ENCODE results near the gene OLIG1. TPM values are rescaled to one million over a fixed set of nuclear protein-coding genes. Genes with fewer than 3 reads are reported as not detected.

The OLIG1 gene
- total RNA-seq, 1 donor from 2014 or later = not detected

GRCh38 chr21:33113131-33113530, 43.2 kb downstream of the OLIG1 start:
- DNase-seq (ENCODE audit: low spot score in 2 of 2, unreplicated experiment in 2 of 2) = no peak
- H3K27me3 Mint-ChIP-seq (ENCODE audit: low read depth) = peaks cover 99% of the 10 kb centered on the region
- H3K36me3 Mint-ChIP-seq = no peaks in the 10 kb centered on the region
- H3K9me3 Mint-ChIP-seq = no peaks in the 10 kb centered on the region
- no peak overlapping the region for H3K27ac Mint-ChIP-seq
- H3K4me1 Mint-ChIP-seq = peaks cover 4% of the 10 kb centered on the region
- TF ChIP-seq CTCF (IDR thresholded peaks at IDR 0.05; ENCODE audit: unreplicated experiment) = no peak
- no peak overlapping the region for H3K4me3 Mint-ChIP-seq

DNA sequence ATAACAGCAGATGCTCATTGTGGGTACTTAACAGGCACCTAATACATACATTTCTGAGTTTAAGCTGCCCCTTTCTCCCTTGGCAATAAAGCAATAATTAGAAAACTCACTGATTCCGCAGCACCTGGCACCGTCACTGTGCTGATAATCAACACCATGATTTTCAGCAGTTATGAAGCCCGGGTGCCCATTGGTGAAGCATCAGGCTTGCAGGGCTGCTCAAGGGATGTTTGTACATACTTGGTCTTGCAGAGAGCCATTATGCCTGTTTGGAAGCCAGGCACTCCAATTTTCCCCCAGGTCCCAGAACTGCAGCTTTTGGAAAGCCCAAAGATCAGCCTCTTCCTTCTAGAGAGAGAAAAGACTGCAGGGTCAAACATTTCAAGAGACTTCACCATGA, 44.3 kb downstream of the OLIG1 start:
- H3K27me3 Mint-ChIP-seq (ENCODE audit: low read depth) = peaks cover 94% of the 10 kb centered on the region
- no peak overlapping the region for H3K4me3 Mint-ChIP-seq
- no peak for TF ChIP-seq CTCF (IDR thresholded peaks at IDR 0.05; ENCODE audit: unreplicated experiment)
- H3K27ac Mint-ChIP-seq = no peak overlapping the region
- no peak for DNase-seq (ENCODE audit: low spot score in 2 of 2, unreplicated experiment in 2 of 2)
- H3K4me1 Mint-ChIP-seq = peaks cover 2% of the 10 kb centered on the region
- H3K36me3 Mint-ChIP-seq = no peaks in the 10 kb centered on the region
- no peaks in the 10 kb centered on the region for H3K9me3 Mint-ChIP-seq

- no peak for DNase-seq (ENCODE audit: low spot score in 2 of 2, unreplicated experiment in 2 of 2)
- peaks cover 94% of the 10 kb centered on the region for H3K27me3 Mint-ChIP-seq (ENCODE audit: low read depth)
- TF ChIP-seq CTCF (IDR thresholded peaks at IDR 0.05; ENCODE audit: unreplicated experiment) = no peak
- H3K4me1 Mint-ChIP-seq = no peaks in the 10 kb centered on the region
- H3K4me3 Mint-ChIP-seq = no peak overlapping the region
- no peaks in the 10 kb centered on the region for H3K36me3 Mint-ChIP-seq
- H3K27ac Mint-ChIP-seq = no peak overlapping the region
- H3K9me3 Mint-ChIP-seq = no peaks in the 10 kb centered on the region
Measured at GRCh38 chr21:33115631-33116510, 45.9 kb downstream of the OLIG1 start.

DNA sequence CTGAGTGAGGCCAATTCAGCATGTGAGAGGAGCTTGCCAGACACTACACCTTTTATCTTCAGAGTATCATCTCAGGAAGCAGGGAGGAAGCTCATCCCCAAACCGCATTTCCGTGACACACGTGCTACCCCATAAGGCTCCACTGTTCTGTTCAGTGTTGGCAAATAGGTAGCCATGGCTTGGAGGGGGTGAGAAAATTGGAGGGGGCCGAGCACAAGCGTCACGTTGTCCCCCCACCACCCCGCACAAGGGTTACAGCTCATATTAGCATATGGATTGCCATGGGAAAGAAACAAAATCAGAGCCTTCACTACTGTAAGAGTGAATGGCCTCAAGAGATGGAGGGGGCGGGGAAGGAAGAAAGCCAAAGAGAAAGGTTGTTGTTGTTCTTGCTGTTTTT, 46.7 kb downstream of the OLIG1 start:
- H3K9me3 Mint-ChIP-seq = no peaks in the 10 kb centered on the region
- no peak for DNase-seq (ENCODE audit: low spot score in 2 of 2, unreplicated experiment in 2 of 2)
- TF ChIP-seq CTCF (IDR thresholded peaks at IDR 0.05; ENCODE audit: unreplicated experiment) = no peak
- H3K4me1 Mint-ChIP-seq = no peaks in the 10 kb centered on the region
- H3K4me3 Mint-ChIP-seq = no peak overlapping the region
- H3K36me3 Mint-ChIP-seq = no peaks in the 10 kb centered on the region
- peaks cover 89% of the 10 kb centered on the region for H3K27me3 Mint-ChIP-seq (ENCODE audit: low read depth)
- H3K27ac Mint-ChIP-seq = no peak overlapping the region

GRCh38 chr21:33117101-33117888, 47.4 kb downstream of the OLIG1 start:
- no peak for DNase-seq (ENCODE audit: low spot score in 2 of 2, unreplicated experiment in 2 of 2)
- H3K27ac Mint-ChIP-seq = no peak overlapping the region
- no peaks in the 10 kb centered on the region for H3K9me3 Mint-ChIP-seq
- H3K4me3 Mint-ChIP-seq = no peak overlapping the region
- no peaks in the 10 kb centered on the region for H3K36me3 Mint-ChIP-seq
- TF ChIP-seq CTCF (IDR thresholded peaks at IDR 0.05; ENCODE audit: unreplicated experiment) = no peak
- H3K27me3 Mint-ChIP-seq (ENCODE audit: low read depth) = peaks cover 88% of the 10 kb centered on the region
- no peaks in the 10 kb centered on the region for H3K4me1 Mint-ChIP-seq

Other genes starting within 250 kb of the OLIG1 start
- 0.20 to 0.38 TPM (median 0.35 TPM) in 3 replicates for gene OLIG2, start 44.2 kb upstream of the OLIG1 start, total RNA-seq
- 19.4 to 20.7 TPM (median 20.3 TPM) in 3 replicates for gene IFNAR2, start 159.8 kb downstream of the OLIG1 start, total RNA-seq
- gene IL10RB, start 196.2 kb downstream of the OLIG1 start, total RNA-seq = 17.2 to 19.2 TPM (median 19.1 TPM) in 3 replicates

Measured in mesothelial cell of epicardium (in vitro differentiated cells).